Activated naive CD4-positive, alpha-beta T cell treated with Interleukin-2 at 50 U/mL for 16 hours (primary cell): Measurements from ENCODE around the gene PHF8.
A peak's percentile ranks its signal among the peaks of the same experiment; 100 is the strongest.

Experiments
- DNase-seq: peaks from one replicate; pipeline ENCODE4 v3.0.0-alpha.2; 2020

Gene PHF8

DNA sequence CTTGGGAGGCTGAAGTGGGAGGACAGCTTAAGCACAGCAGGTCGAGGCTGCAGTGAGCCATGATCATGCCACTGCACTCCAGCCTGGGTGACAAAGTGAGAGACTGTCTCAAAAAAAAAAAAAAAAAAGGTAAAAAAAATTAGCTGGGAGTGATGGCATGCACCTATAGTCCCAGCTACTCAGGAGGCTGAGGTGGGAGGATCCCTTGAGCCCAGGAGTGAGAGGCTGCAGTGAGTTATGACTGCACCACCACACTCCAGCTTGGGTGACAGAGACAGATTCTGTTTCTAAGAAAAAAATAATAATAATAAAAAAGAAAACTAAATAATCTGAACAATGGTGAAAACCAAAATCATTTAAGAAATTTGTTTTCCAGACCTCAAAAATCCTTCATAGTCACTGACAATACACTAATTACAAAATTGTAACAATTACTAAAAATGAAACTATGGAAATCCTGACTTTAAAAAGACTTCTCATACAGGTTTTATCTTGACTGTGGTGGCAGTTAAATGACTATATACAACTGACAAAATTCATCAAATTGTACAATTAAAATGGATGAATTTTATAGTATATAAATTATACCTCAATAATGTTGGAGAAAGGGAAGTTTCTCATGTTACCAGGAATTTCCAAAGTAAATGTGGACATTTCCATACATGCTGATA is 31.3 kb downstream of the PHF8 start:
- no peak for DNase-seq

DNA sequence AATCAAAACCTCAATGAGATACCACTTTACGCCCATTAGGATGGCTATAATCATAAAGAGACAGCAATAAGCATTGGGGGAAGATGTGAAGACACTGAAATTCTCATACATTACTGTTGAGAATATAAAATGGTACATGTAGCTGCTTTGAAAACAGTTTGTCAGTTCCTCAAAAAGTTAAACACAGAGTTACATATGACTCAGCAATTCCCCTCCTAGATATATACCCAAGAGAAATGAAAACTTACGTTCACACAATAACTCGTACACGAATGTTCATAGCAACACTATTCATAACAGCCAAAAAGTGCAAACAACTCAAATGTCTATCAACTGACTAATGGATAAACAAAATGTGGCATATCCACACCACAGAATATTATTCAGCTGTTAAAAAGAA is 36.6 kb downstream of the PHF8 start:
- DNase-seq = no peak

DNA sequence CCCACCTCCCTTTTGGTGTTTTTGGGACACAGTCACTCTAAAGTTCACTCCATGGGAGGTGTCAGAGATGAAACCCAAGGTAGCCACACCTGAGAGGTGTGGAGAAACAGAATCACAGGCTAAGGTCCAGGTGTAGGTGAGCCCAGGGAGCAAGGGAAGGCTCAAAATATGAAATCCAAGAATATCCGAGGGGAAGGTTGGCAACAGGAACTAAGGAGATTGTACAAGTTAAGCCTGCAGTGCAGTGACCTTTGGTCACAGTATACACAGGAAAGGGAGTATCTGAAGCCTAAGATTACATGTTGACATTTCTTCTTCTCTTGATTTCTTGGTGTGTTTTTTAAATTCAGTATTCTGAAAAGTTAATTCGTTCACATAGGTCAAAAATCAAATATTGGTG is 46.5 kb downstream of the PHF8 start:
- no peak for DNase-seq

DNA sequence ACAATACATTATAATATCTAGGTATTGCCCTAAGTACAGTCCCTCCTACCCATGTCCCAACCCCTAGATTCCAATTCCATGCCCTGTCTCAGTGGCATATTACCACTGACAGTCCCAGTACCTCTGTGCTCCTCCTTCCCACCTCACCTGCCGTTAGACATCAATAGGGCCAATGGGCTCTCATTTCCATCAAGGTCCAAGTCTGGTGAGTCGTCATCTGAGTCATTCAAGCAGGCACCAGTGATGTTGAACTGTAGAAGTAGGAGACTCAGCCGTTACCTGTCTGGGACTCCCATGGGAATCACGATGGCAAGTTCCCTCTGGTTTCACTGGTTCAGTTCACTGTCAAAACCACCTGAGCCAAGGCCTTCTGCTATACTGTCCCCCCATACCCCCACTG is 51.7 kb downstream of the PHF8 start:
- no peak for DNase-seq

DNA sequence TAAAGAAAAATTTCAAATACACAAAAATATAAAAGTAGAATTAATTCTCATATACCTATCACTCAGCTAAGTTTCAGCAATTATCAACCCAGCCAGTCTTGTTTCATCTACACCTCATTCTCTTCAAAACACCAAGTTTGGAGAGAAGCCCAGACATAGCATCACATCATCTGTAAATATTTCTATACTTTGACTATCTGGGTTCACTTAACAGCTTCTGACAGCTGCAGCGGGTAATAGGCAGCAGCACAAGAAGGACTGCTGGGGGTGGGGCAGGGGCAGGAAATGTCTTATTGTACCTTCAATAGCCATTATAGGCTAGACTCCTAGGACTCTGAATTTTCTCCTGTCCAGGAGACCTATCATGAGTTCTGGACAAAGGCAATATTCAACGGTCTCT is 54.1 kb downstream of the PHF8 start:
- no peak for DNase-seq

DNA sequence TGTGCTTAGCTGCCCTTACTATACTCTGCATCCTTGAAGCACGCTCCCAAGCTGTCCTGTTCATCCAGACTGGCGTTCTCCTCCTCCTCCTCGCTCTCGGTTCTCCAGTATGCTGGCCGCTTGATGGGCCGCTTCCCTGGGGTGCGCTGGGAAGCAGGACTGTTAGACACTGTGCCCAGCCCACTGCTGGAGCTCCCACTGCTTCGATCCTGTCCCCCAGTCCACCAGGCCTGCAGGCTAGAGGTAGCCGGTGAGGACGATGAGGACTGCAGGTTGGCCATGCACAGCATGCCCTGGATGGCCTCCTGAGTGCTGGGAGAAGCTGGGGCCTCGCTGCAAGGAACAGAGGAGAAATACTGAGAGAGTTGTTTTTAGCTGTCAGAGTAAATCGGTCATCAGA is 59.4 kb downstream of the PHF8 start:
- no peak for DNase-seq

DNA sequence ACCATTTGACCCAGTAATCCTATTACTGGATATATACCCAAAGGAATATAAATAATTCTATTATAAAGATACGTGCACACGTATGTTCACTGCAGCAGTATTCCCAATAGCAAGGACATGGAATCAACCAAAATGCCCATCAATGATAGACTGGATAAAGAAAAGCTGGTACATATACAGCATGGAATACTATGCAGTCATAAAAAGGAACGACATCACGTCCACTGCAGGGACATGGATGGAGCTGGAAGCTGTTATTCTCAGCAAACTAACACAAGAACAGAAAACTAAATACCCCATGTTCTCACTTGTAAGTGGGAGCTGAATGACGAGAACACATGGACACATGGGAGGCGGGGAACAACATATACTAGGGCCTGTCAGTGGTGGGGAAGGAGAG is 69.7 kb downstream of the PHF8 start:
- DNase-seq = no peak

DNA sequence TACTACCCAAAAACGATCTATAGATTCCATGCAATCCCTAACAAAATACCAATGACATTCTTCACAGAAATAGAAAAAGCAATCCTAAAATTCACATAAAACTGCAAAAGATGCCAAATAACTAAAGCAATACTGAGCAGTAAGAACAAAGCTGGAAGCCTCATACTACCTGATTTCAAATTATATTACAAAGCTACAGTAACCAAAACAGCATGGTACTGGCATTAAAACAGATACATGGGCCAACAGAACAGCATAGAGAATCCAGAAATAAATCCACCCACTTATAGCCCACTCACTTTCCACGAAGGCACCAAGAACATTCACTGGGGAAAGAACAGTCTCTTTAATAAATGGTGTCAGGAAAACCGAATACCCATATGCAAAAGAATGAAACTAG is 74.7 kb downstream of the PHF8 start:
- DNase-seq = no peak

DNA sequence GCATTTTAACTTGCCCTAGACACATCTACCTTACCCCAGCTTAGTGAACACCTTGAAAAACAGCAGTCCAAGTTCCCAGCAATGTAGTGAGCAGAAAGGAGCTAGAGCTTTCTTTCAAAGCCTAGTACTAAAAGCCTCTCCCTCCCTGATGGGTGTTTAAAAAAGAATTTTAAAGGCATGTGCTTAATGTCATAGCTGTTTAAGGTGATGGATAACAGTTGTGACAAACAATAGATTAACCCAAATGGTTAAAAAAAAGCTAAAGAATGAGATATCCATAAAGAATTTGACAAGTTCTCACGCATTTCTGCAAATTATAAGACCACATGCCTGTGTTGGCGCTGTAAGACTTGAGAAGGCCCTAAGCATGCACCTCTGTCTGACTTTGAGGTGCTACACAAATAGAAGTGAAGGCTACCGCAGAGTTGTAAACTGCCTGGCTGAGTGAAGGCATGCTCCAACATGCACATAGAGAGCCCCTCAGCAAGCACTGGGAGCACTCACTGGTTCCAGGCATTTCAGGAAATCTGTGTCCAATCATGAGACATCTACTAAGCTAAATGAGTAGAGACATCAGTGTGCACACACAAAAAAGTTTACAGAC is 94.0 kb downstream of the PHF8 start:
- DNase-seq = no peak

DNA sequence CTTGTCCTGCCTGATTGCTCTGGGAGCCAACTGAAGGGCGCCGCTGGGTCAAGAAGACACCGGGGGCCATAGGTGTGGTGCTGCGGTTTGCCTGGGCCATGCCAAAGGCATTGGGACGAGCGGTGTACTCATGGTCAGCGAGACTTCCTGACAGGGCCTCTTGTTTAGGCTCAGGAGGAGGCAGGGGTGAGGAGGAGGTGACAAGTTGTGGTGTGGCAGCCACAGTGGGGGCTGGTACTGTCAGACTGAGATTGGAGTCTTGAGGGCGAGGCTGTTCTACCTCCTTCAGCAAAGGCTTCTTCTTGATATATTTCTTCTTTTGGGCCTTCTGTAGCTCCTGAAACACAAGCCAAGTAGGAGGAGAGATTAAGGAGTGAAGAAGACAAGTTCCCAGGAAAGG is 104.1 kb downstream of the PHF8 start:
- DNase-seq = no peak

DNA sequence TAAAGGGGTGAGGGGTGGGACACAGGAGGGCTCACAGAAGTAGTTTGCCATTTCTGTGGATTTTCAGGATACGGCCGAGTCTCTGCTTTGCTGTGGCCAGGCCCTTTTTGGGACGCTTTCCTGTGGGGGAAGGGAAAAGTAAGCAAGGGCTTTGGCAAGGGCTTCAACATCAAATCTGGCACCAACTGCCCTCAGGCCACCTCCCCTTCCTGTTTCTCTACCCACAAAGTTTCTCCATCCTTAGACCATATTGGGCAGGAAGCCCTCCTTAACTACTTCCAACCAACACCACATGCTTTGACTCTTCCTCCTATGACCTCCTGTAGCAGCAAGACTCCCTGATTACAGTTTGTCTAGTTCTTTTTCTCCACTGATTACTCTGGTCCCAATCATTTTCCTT is 105.1 kb downstream of the PHF8 start:
- no peak for DNase-seq

DNA sequence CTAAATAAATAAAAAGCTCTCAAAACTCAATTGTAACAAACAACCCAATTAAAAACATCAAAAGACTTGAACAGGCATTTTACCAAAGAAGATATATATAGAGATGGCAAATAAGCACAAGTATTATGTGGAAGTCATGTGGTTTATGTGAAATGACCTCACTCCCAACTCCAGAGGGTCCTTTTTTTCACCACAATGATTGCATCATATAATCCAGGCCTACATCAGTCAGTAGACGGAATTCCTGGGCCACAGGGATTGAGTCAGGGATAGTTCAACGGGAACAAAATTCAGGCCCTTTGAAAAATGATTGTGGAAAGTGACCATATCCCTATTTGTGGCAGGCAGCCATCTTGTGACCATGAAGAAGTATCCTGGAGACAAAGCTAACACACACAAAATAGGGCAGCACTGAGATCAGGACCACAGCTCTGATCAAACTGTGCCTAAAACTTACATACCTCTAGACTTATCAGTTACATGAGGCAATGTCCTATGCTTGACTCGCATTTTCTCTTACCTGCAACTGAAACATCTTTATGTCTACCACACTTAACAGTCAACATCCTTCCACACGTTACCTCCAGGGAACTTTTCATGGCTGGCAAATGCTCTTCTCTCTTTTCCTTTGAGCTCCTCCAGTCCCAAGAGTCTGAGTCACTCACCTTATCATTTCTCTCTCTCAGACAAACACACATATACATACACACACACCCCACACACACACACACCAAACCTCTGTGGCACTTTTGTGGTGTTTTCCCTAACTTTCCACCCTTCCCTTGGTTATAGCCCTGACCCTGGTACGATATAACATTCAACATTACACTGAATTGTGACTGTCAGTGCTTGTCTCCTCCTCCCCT is 113.5 kb downstream of the PHF8 start:
- DNase-seq = peak; percentile 2

DNA sequence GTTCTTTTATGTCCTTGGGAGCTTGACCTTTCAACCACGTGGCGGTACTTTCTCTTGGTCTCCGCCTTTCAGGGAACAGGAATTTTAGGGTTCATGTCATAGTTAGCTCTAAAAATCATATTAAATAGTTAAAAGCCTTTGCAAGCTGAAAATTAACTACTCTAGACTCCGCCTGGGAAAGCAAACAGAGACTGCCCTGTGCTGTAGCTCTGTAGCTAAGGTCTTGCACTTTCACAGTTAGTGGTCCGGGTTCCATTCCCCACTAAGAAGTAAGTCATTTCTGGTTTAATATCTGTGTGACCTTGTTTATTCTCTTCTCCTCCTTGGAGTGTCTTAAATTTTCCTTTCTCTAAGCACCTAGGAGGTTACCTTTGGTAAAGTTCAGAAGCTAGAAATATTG is 118.2 kb downstream of the PHF8 start:
- no peak for DNase-seq

DNA sequence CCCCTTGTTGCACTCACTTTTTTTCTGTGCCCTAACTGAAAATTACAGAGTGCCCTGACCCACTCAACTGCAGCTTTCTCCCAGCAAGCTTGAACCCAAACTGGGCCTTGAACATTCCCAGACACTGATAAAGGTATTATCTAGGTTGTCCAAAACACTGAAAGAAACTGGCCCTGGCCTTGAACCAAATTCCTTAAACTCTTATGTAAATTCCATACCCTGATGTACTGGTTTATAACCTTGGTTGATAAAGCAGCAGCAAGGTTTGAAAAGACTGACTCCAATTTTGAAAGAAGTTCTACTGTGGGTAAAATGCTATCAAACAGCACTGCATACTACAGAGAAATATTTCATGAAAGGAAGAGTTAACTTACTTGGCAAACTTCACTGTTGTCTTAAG is 125.6 kb downstream of the PHF8 start:
- DNase-seq = no peak

DNA sequence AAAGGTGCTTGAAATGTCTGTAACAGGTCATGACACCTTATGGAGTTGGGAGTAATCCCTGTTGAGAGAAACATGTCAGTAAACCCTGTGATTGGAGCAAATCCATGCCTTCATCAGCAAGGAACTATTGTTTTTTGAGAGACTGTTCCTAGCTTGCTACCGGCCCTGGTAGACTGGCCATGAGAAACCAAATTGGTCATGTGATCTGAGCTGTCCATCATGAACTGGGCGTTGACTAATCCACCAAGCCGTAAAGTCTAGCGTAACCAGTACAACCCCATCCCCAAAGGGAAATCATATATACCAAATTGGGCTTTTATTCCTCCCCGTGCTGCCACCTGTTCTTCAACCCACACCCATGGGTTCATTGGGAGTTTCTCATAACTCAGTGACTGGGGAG is 143.7 kb downstream of the PHF8 start:
- DNase-seq = no peak

DNA sequence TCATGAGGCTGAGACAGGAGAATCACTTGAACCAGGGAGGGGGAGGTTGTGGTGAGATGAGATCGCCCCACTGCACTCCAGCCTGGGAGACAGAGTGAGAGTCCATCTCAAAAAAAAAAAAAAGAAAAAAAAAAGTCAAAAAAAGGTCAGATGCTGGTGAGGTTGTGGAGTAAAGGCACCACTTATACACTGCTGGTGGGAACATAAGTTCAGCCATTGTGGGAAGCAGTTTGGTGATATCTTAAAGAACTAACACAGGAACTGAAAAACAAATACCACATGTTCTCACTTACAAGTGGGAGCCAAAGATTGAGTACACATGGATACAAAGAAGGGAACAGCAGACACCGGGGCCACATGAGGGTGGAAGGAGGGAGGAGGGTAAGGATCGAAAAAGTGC is 149.0 kb downstream of the PHF8 start:
- DNase-seq = no peak
